HEK293 (cell line): ENCODE data around the gene TSGA10IP.

ENCODE experiments used
- CTCF ChIA-PET: fragments of 350-600 bp; formaldehyde crosslinking; extraction: SDS; loops from one replicate; lab custom pipeline; 2021; ENCODE audit warnings: antibody characterized with exemption; lab: Yijun Ruan, JAX
- POLR2A ChIA-PET: fragments of 300-600 bp; formaldehyde crosslinking; extraction: SDS; loops from one replicate; lab custom pipeline; 2020; ENCODE audit warnings: antibody characterized with exemption, inconsistent platforms; lab: Yijun Ruan, JAX
- H3K27ac ChIP-seq: fragments of 200-500 bp; sonication (Bioruptor generic); 2 replicates; pipeline ENCODE4 v1.5.1; 2014; ENCODE audit warnings: low read depth, low read length, control low read depth, inconsistent platforms; ENCODE audit errors: extremely low read depth
- H3K36me3 ChIP-seq, 2 experiments: fragments of 200-500 bp in 1 of 2; sonication (Bioruptor generic) in 1 of 2; 1 replicate in 1 of 2; 2 replicates in 1 of 2; pipeline ENCODE4 v1.5.1; 2014 to 2017; ENCODE audit warnings: inconsistent platforms in 2 of 2, low read length in 2 of 2; ENCODE audit not compliant: control insufficient read depth in 2 of 2, insufficient read depth in 1 of 2
- H3K4me1 ChIP-seq: fragments of 200-500 bp; sonication (Bioruptor generic); 2 replicates; pipeline ENCODE4 v1.5.1; 2014; ENCODE audit warnings: mild to moderate bottlenecking, low read length, inconsistent platforms; ENCODE audit not compliant: control insufficient read depth, insufficient read depth
- H3K4me3 ChIP-seq: 2 replicates; pipeline ENCODE4 v1.5.1; 2011; ENCODE audit warnings: low read depth, mild to moderate bottlenecking, control low read depth, low read length, moderate library complexity
- H3K9me3 ChIP-seq: fragments of 200-500 bp; sonication (Bioruptor generic); 2 replicates; pipeline ENCODE4 v1.5.1; 2014; ENCODE audit warnings: low read depth, low read length, inconsistent platforms; ENCODE audit not compliant: control insufficient read depth, insufficient read depth
- OVOL3 ChIP-seq: fragments of 450-650 bp; formaldehyde crosslinking; IDR thresholded peaks from 2 replicates; pipeline ENCODE4 v1.5.1; 2016; ENCODE audit warnings: missing biosample characterization, missing genetic modification characterization
- RBAK ChIP-seq: fragments of 450-650 bp; formaldehyde crosslinking; IDR thresholded peaks from 2 replicates; pipeline ENCODE4 v1.5.1; 2016; ENCODE audit warnings: missing biosample characterization, missing genetic modification characterization
- SP2 ChIP-seq: fragments of 450-650 bp; formaldehyde crosslinking; IDR thresholded peaks from 2 replicates; pipeline ENCODE4 v1.5.1; 2016; ENCODE audit warnings: missing biosample characterization, missing genetic modification characterization
- TCF7L2 ChIP-seq: IDR thresholded peaks from 2 replicates; pipeline ENCODE4 v1.6.1; 2011; ENCODE audit warnings: low read depth, mild to moderate bottlenecking, inconsistent platforms, low read length, moderate library complexity, borderline replicate concordance
- TRIM28 ChIP-seq: IDR thresholded peaks from 2 replicates; pipeline ENCODE4 v1.6.1; 2011; ENCODE audit warnings: low read length, control low read depth, borderline replicate concordance
- ZBTB20 ChIP-seq: fragments of 450-650 bp; formaldehyde crosslinking; IDR thresholded peaks from 2 replicates; pipeline ENCODE4 v1.5.1; 2016; ENCODE audit warnings: missing biosample characterization, missing genetic modification characterization
- ZNF10 ChIP-seq: fragments of 450-650 bp; formaldehyde crosslinking; IDR thresholded peaks from 2 replicates; pipeline ENCODE4 v1.5.1; 2017; ENCODE audit warnings: missing biosample characterization, missing genetic modification characterization
- ZNF146 ChIP-seq: fragments of 450-650 bp; formaldehyde crosslinking; IDR thresholded peaks from 2 replicates; pipeline ENCODE4 v1.5.1; 2016; ENCODE audit warnings: missing biosample characterization, missing genetic modification characterization
- ZNF23 ChIP-seq: fragments of 450-650 bp; formaldehyde crosslinking; IDR thresholded peaks from 2 replicates; pipeline ENCODE4 v1.5.1; 2016; ENCODE audit warnings: missing biosample characterization, missing genetic modification characterization, borderline replicate concordance
- ZNF529 ChIP-seq: fragments of 450-650 bp; formaldehyde crosslinking; IDR thresholded peaks from 2 replicates; pipeline ENCODE4 v1.5.1; 2017; ENCODE audit warnings: missing genetic modification characterization, missing biosample characterization; ENCODE audit not compliant: insufficient replicate concordance
- ZNF558 ChIP-seq: fragments of 450-650 bp; formaldehyde crosslinking; IDR thresholded peaks from 2 replicates; pipeline ENCODE4 v1.5.1; 2016; ENCODE audit warnings: missing biosample characterization, missing genetic modification characterization
- ZNF571 ChIP-seq: fragments of 450-650 bp; formaldehyde crosslinking; IDR thresholded peaks from 2 replicates; pipeline ENCODE4 v1.5.0; 2017; ENCODE audit warnings: missing biosample characterization, missing genetic modification characterization
- ZNF610 ChIP-seq: fragments of 450-650 bp; formaldehyde crosslinking; IDR thresholded peaks from 2 replicates; pipeline ENCODE4 v1.5.1; 2016; ENCODE audit warnings: missing biosample characterization, missing genetic modification characterization, borderline replicate concordance
- ZNF624 ChIP-seq: fragments of 450-650 bp; formaldehyde crosslinking; IDR thresholded peaks from 2 replicates; pipeline ENCODE4 v1.5.1; 2017; ENCODE audit warnings: missing biosample characterization, missing genetic modification characterization
- ZNF677 ChIP-seq: fragments of 450-650 bp; IDR thresholded peaks from 2 replicates; pipeline ENCODE4 v1.5.0; 2018; ENCODE audit warnings: missing biosample characterization, mild to moderate bottlenecking, missing genetic modification characterization, moderate library complexity
- ZXDB ChIP-seq: fragments of 450-650 bp; formaldehyde crosslinking; IDR thresholded peaks from 2 replicates; pipeline ENCODE4 v1.5.1; 2016; ENCODE audit warnings: missing biosample characterization, missing genetic modification characterization
- TF ChIP-seq, protein P1 (sequence below): fragments of 450-650 bp; formaldehyde crosslinking; IDR thresholded peaks from 2 replicates; pipeline ENCODE4 v1.5.1; 2016; ENCODE audit warnings: missing biosample characterization, missing genetic modification characterization
- TF ChIP-seq, protein P2 (sequence below): fragments of 450-650 bp; IDR thresholded peaks from 2 replicates; pipeline ENCODE4 v1.5.1; 2018; ENCODE audit warnings: missing biosample characterization, missing genetic modification characterization
- TF ChIP-seq, protein P3 (sequence below): fragments of 450-650 bp; formaldehyde crosslinking; IDR thresholded peaks from 2 replicates; pipeline ENCODE4 v1.5.1; 2016; ENCODE audit warnings: missing biosample characterization, missing genetic modification characterization
- TF ChIP-seq, protein P4 (sequence below): fragments of 450-650 bp; formaldehyde crosslinking; IDR thresholded peaks from 2 replicates; pipeline ENCODE4 v1.5.1; 2017; ENCODE audit warnings: missing biosample characterization, missing genetic modification characterization
- TF ChIP-seq, protein P5 (sequence below): fragments of 450-650 bp; formaldehyde crosslinking; IDR thresholded peaks from 2 replicates; pipeline ENCODE4 v1.5.1; 2017; ENCODE audit warnings: missing biosample characterization, missing genetic modification characterization

TSGA10IP gene

DNA sequence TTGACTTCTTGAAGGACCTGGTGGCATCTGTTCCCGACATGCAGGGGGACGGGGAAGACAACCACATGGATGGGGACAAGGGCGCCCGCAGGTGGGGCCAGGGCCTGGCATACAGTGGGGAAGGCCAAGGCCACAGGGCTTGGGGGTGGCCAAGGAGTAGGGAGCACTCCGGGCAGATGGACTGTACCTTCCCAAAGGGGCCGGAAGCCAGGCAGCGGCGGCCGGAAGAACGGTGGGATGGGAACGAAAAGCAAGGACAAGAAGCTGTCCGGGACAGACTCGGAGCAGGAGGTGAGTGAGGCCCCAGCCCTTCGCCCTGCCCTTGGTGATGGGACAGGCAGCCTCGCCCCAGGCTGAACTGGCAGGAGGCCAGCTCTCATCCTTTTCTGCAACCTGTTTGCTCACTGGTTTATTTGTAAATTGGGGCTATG, 24.9 kb upstream of the TSGA10IP start:
- POLR2A ChIA-PET, result interaction anchor here (0.6 kb wide), 2 partner anchors 26 to 32 kb away, joined by 3 read pairs; partner anchors contain the start of gene FIBP
- H3K4me1 ChIP-seq, result no peaks in the 10 kb centered on the region; the same call in 1 of the 2 replicates
- H3K36me3 ChIP-seq, result peaks cover 0 to 14% of the 10 kb centered on the region in 2 experiments; a peak in 2 of 3 replicates
- CTCF ChIA-PET, result interaction anchor here (0.7 kb wide), 1 partner anchor 13 kb away, joined by 5 read pairs; no protein-coding TSS in a partner anchor
- peak overlapping the region; percentile 74 for H3K4me3 ChIP-seq
- no peaks in the 10 kb centered on the region for H3K9me3 ChIP-seq
- TF ChIP-seq, protein P1, sequence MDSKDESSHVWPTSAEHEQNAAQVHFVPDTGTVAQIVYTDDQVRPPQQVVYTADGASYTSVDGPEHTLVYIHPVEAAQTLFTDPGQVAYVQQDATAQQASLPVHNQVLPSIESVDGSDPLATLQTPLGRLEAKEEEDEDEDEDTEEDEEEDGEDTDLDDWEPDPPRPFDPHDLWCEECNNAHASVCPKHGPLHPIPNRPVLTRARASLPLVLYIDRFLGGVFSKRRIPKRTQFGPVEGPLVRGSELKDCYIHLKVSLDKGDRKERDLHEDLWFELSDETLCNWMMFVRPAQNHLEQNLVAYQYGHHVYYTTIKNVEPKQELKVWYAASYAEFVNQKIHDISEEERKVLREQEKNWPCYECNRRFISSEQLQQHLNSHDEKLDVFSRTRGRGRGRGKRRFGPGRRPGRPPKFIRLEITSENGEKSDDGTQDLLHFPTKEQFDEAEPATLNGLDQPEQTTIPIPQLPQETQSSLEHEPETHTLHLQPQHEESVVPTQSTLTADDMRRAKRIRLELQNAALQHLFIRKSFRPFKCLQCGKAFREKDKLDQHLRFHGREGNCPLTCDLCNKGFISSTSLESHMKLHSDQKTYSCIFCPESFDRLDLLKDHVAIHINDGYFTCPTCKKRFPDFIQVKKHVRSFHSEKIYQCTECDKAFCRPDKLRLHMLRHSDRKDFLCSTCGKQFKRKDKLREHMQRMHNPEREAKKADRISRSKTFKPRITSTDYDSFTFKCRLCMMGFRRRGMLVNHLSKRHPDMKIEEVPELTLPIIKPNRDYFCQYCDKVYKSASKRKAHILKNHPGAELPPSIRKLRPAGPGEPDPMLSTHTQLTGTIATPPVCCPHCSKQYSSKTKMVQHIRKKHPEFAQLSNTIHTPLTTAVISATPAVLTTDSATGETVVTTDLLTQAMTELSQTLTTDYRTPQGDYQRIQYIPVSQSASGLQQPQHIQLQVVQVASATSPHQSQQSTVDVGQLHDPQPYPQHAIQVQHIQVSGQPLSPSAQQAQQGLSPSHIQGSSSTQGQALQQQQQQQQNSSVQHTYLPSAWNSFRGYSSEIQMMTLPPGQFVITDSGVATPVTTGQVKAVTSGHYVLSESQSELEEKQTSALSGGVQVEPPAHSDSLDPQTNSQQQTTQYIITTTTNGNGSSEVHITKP (tag by site-specific recombination), result peak; percentile 66
- TF ChIP-seq, protein P2, sequence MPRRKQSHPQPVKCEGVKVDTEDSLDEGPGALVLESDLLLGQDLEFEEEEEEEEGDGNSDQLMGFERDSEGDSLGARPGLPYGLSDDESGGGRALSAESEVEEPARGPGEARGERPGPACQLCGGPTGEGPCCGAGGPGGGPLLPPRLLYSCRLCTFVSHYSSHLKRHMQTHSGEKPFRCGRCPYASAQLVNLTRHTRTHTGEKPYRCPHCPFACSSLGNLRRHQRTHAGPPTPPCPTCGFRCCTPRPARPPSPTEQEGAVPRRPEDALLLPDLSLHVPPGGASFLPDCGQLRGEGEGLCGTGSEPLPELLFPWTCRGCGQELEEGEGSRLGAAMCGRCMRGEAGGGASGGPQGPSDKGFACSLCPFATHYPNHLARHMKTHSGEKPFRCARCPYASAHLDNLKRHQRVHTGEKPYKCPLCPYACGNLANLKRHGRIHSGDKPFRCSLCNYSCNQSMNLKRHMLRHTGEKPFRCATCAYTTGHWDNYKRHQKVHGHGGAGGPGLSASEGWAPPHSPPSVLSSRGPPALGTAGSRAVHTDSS (tag by site-specific recombination), result no peak
- TF ChIP-seq ZBTB20, result 0 out of 2 replicates have a peak, but pooled peaks have one; percentile 3
- TF ChIP-seq, all 188 proteins: peak for 2
- H3K27ac ChIP-seq, result no peak overlapping the region

DNA sequence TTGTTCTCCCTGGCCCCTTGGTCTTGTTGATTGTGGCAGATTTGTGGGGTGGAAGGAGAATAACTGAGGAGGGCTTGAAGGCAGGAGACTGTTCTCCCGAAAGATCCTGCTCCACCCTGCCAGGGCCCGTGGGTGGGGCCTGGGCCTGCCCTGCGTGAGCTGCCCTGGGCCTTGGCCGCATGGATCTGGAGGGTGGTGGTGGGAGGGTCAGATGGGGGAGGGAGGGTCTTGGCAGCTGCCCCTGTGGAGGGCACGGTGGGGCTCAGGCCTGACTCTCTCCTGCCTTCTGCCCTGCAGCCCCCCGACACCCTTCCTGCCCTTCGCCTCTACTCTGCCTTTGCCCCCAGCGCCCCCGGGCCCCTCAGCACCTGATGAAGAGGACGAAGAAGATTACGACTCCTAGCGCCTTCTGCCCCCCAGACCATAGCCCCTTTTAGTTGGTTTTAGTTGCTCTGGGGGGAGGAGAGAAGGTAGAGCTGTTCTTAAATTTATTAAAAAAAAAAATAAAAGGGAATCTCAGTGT, 24.2 kb upstream of the TSGA10IP start:
- Histone ChIP-seq H3K4me3 (no peak overlapping the region), H3K27ac (no peak overlapping the region), H3K9me3 (no peaks in the 10 kb centered on the region), H3K4me1 (no peaks in the 10 kb centered on the region; the same call in 1 of the 2 replicates), H3K36me3 (peaks cover 0 to 14% of the 10 kb centered on the region in 2 experiments; a peak in 2 of 3 replicates)
- POLR2A ChIA-PET, result interaction anchor here (0.6 to 1.8 kb wide), 2 partner anchors 27 to 62 kb away, joined by 3 to 4 read pairs; no protein-coding TSS in a partner anchor
- no peak for TF ChIP-seq ZNF23 (tag by site-specific recombination)
- TF ChIP-seq, protein P3, sequence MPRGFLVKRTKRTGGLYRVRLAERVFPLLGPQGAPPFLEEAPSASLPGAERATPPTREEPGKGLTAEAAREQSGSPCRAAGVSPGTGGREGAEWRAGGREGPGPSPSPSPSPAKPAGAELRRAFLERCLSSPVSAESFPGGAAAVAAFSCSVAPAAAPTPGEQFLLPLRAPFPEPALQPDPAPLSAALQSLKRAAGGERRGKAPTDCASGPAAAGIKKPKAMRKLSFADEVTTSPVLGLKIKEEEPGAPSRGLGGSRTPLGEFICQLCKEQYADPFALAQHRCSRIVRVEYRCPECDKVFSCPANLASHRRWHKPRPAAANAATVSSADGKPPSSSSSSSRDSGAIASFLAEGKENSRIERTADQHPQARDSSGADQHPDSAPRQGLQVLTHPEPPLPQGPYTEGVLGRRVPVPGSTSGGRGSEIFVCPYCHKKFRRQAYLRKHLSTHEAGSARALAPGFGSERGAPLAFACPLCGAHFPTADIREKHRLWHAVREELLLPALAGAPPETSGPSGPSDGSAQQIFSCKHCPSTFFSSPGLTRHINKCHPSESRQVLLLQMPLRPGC (tag by site-specific recombination), result no peak
- TF ChIP-seq TCF7L2, result no peak
- no peak for TF ChIP-seq ZNF571
- TF ChIP-seq ZNF529, result no peak
- TF ChIP-seq, all 188 proteins: peak for 0
- CTCF ChIA-PET, result interaction anchor here (0.6 to 2.1 kb wide), 2 partner anchors 32 to 104 kb away, joined by 3 to 10 read pairs; partner anchors contain the start of genes CCDC85B and FIBP

DNA sequence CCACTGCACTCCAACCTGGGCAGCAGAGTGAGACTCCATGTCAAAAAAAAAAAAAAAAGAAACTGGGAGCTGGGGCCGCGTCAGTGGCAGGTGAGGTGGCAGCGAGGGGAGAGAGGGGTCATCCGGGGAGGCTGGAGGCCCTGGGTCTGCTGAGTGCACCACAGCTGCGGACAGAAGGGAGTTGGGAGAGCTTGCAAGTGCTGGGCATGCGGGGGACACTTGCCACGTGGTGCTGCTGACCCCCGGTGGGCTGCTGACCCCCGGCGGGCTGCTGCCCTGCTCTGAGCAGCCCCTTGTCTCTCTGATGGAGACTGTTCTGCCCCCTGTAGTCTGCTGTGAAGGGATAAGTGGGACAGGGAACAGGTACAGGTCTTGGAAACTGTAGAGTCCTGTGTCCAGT, 23.4 kb upstream of the TSGA10IP start:
- POLR2A ChIA-PET, result interaction anchor here (1.8 kb wide), 1 partner anchor 62 kb away, joined by 4 read pairs; no protein-coding TSS in a partner anchor
- H3K9me3 ChIP-seq, result no peaks in the 10 kb centered on the region
- H3K4me1 ChIP-seq, result no peaks in the 10 kb centered on the region; the same call in 1 of the 2 replicates
- CTCF ChIA-PET, result interaction anchor here (0.6 to 2.1 kb wide), 3 partner anchors 33 to 104 kb away, joined by 3 to 10 read pairs (median 3); partner anchors contain the start of genes CCDC85B and FIBP
- TF ChIP-seq RBAK (no peak), ZNF10 (tag by site-specific recombination) (no peak), ZNF677 (tag by site-specific recombination) (no peak), ZNF558 (tag by site-specific recombination) (no peak), ZNF146 (tag by site-specific recombination) (no peak), OVOL3 (tag by site-specific recombination) (no peak), ZXDB (tag by site-specific recombination) (no peak), TRIM28 (no peak), ZNF610 (tag by site-specific recombination) (no peak), SP2 (tag by site-specific recombination) (no peak), ZNF624 (tag by site-specific recombination) (no peak)
- TF ChIP-seq, protein P4, sequence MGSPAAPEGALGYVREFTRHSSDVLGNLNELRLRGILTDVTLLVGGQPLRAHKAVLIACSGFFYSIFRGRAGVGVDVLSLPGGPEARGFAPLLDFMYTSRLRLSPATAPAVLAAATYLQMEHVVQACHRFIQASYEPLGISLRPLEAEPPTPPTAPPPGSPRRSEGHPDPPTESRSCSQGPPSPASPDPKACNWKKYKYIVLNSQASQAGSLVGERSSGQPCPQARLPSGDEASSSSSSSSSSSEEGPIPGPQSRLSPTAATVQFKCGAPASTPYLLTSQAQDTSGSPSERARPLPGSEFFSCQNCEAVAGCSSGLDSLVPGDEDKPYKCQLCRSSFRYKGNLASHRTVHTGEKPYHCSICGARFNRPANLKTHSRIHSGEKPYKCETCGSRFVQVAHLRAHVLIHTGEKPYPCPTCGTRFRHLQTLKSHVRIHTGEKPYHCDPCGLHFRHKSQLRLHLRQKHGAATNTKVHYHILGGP (tag by site-specific recombination), result no peak
- TF ChIP-seq, protein P5, sequence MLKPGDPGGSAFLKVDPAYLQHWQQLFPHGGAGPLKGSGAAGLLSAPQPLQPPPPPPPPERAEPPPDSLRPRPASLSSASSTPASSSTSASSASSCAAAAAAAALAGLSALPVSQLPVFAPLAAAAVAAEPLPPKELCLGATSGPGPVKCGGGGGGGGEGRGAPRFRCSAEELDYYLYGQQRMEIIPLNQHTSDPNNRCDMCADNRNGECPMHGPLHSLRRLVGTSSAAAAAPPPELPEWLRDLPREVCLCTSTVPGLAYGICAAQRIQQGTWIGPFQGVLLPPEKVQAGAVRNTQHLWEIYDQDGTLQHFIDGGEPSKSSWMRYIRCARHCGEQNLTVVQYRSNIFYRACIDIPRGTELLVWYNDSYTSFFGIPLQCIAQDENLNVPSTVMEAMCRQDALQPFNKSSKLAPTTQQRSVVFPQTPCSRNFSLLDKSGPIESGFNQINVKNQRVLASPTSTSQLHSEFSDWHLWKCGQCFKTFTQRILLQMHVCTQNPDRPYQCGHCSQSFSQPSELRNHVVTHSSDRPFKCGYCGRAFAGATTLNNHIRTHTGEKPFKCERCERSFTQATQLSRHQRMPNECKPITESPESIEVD, result no peak
- no peak overlapping the region for H3K4me3 ChIP-seq
- H3K36me3 ChIP-seq, result peaks cover 0 to 14% of the 10 kb centered on the region in 2 experiments; a peak in 2 of 3 replicates
- no peak overlapping the region for H3K27ac ChIP-seq
